Ascending aorta (tissue), 2 donors: ENCODE measurements around the gene AP1S1. TPM values are rescaled to one million over a fixed set of nuclear protein-coding genes. Genes with fewer than 3 reads are reported as not detected.
"Not testable (repeated sequence)": the region's sequence is repeated elsewhere in the genome, so short reads cannot be mapped to it uniquely, and the experiment has no call there.

Experiments
- DNase-seq, 2 donors: peaks; one replicate each; pipeline ENCODE4 v3.0.0-alpha.2; 2019; ENCODE audit warnings: low spot score in 2 of 2
- H3K27ac ChIP-seq, 2 donors: fragments of 200-600 bp; sonication (generic); one replicate each; pipeline ENCODE4 v1.5.1; 2016 to 2017; ENCODE audit warnings: mild to moderate bottlenecking in 1 of 2
- H3K27me3 ChIP-seq: fragments of 200-600 bp; sonication (generic); one replicate; pipeline ENCODE4 v1.5.1; 2017
- H3K36me3 ChIP-seq, 2 donors: fragments of 200-600 bp; sonication (generic); one replicate each; pipeline ENCODE4 v1.5.1; 2016
- H3K4me1 ChIP-seq, 2 donors: fragments of 200-600 bp; sonication (generic); one replicate each; pipeline ENCODE4 v1.5.1; 2016 to 2017; ENCODE audit warnings: mild to moderate bottlenecking in 1 of 2
- H3K4me3 ChIP-seq, 2 donors: fragments of 200-600 bp; sonication (generic); one replicate each; pipeline ENCODE4 v1.5.1; 2016 to 2017; ENCODE audit warnings: mild to moderate bottlenecking in 1 of 2
- H3K9me3 ChIP-seq, 2 donors: fragments of 200-600 bp; sonication (generic); one replicate each; pipeline ENCODE4 v1.5.1; 2016
- CTCF ChIP-seq, 3 experiments: fragments of 200-600 bp in 2 of 3; fragments of 450-650 bp in 1 of 3; sonication (generic) in 2 of 3; IDR thresholded peaks; one replicate each; pipeline ENCODE4 v1.5.1; 2016 to 2019; ENCODE audit warnings: antibody characterized with exemption in 3 of 3, mild to moderate bottlenecking in 1 of 3, moderate library complexity in 1 of 3
- intact Hi-C: fragments of 100-400 bp; cut with DNase I; formaldehyde crosslinking; loops from one replicate; pipeline ENCODE4 v1.15.1; 2023
- total RNA-seq: library from RNA; depleted of rRNA; stranded (reverse); fragments of >200 nt; gene quantifications from one replicate; pipeline ENCODE4 v1.1.0, GENCODE V29; 2016

AP1S1 gene
- total RNA-seq = 77.4 TPM

- peak within 1 kb of the TSS; percentile 73 to 87 for H3K4me3 ChIP-seq
- H3K4me1 ChIP-seq = peaks cover 3% of the 10 kb centered on the region in 2 donors
- intact Hi-C loops = loop anchor here (1.0 to 2.0 kb wide), 2 partner anchors 15 to 65 kb away; partner anchors contain the start of gene ZNHIT1
- no peak for TF ChIP-seq CTCF (IDR thresholded peaks at IDR 0.05)
- DNase-seq = peak; percentile 72 to 94
- H3K36me3 ChIP-seq = peaks cover 3 to 23% of the 10 kb centered on the region in 2 donors
- no peak within 1 kb of the TSS for H3K27ac ChIP-seq
- H3K27me3 ChIP-seq = no peaks in the 10 kb centered on the region
- H3K9me3 ChIP-seq = no peaks in the 10 kb centered on the region
Measured at GRCh38 chr7:101153969-101154692, at the start of gene AP1S1. TSS of gene AP1S1 (plus strand) at chr7:101154476. CDS start at chr7:101154515, 39 bp downstream.

GRCh38 chr7:101104799-101105198, 49.5 kb upstream of the AP1S1 start:
- Histone ChIP-seq H3K4me3 (no peak overlapping the region), H3K4me1 (peaks cover 0 to 13% of the 10 kb centered on the region in 2 donors), H3K9me3 (no peaks in the 10 kb centered on the region), H3K27ac (no peak overlapping the region), H3K27me3 (no peaks in the 10 kb centered on the region), H3K36me3 (no peaks in the 10 kb centered on the region)
- intact Hi-C loops = no loop called here
- DNase-seq = no peak
- no peak for TF ChIP-seq CTCF (IDR thresholded peaks at IDR 0.05)

- H3K4me3 ChIP-seq, H3K27ac ChIP-seq, H3K36me3 ChIP-seq, DNase-seq, H3K27me3 ChIP-seq, intact Hi-C loops, H3K9me3 ChIP-seq: not testable (repeated sequence)
- H3K4me1 ChIP-seq = peaks cover 0 to 11% of the 10 kb centered on the region in 2 donors
Measured at GRCh38 chr7:101105248-101105647, 49.0 kb upstream of the AP1S1 start.

- no peaks in the 10 kb centered on the region for H3K36me3 ChIP-seq
- no peaks in the 10 kb centered on the region for H3K4me1 ChIP-seq
- no peak overlapping the region for H3K27ac ChIP-seq
- no peaks in the 10 kb centered on the region for H3K9me3 ChIP-seq
- H3K27me3 ChIP-seq = no peaks in the 10 kb centered on the region
- intact Hi-C loops = no loop called here
- H3K4me3 ChIP-seq = no peak overlapping the region
- TF ChIP-seq CTCF (IDR thresholded peaks at IDR 0.05) = no peak
- no peak for DNase-seq
Measured at GRCh38 chr7:101106386-101106785, 47.9 kb upstream of the AP1S1 start.

GRCh38 chr7:101108330-101108857, 45.9 kb upstream of the AP1S1 start:
- intact Hi-C loops = no loop called here
- TF ChIP-seq CTCF (IDR thresholded peaks at IDR 0.05) = no peak
- H3K27ac ChIP-seq = peak overlapping the region; percentile 12 to 53

GRCh38 chr7:101108961-101109360, 45.3 kb upstream of the AP1S1 start:
- H3K27ac ChIP-seq = peak overlapping the region; percentile 12 to 53
- TF ChIP-seq CTCF (IDR thresholded peaks at IDR 0.05) = no peak
- H3K4me1 ChIP-seq = no peaks in the 10 kb centered on the region
- no peak for DNase-seq
- H3K36me3 ChIP-seq = no peaks in the 10 kb centered on the region
- no peaks in the 10 kb centered on the region for H3K9me3 ChIP-seq
- no peaks in the 10 kb centered on the region for H3K27me3 ChIP-seq
- intact Hi-C loops = no loop called here
- no peak overlapping the region for H3K4me3 ChIP-seq

More at GRCh38 chr7:101108330-101108857, 45.9 kb upstream of the AP1S1 start:
- H3K27me3 ChIP-seq = no peaks in the 10 kb centered on the region
- no peaks in the 10 kb centered on the region for H3K36me3 ChIP-seq
- H3K4me3 ChIP-seq = no peak overlapping the region
- H3K9me3 ChIP-seq = no peaks in the 10 kb centered on the region
- DNase-seq = no peak
- H3K4me1 ChIP-seq = no peaks in the 10 kb centered on the region
